SKM-1 treated with dmso at 0.1 percent for 144 hours (cell line): Measurements from ENCODE around the gene ITPRID1.
"Not testable (repeated sequence)": the region's sequence is repeated elsewhere in the genome, so short reads cannot be mapped to it uniquely, and the experiment has no call there.

ENCODE experiments used
- DNase-seq: peaks from one replicate; lab custom pipeline; 2025; ENCODE audit not compliant: unreplicated experiment; lab: John Stamatoyannopoulos, UW

Gene ITPRID1

GRCh38 chr7:31516680-31517502 is 3.0 kb downstream of the ITPRID1 start:
- DNase-seq = no peak

- DNase-seq = no peak
These were observed 3.6 kb downstream of the ITPRID1 start for GRCh38 chr7:31517513-31517912.

GRCh38 chr7:31518766-31519165 is 4.9 kb downstream of the ITPRID1 start:
- DNase-seq = no peak

DNA sequence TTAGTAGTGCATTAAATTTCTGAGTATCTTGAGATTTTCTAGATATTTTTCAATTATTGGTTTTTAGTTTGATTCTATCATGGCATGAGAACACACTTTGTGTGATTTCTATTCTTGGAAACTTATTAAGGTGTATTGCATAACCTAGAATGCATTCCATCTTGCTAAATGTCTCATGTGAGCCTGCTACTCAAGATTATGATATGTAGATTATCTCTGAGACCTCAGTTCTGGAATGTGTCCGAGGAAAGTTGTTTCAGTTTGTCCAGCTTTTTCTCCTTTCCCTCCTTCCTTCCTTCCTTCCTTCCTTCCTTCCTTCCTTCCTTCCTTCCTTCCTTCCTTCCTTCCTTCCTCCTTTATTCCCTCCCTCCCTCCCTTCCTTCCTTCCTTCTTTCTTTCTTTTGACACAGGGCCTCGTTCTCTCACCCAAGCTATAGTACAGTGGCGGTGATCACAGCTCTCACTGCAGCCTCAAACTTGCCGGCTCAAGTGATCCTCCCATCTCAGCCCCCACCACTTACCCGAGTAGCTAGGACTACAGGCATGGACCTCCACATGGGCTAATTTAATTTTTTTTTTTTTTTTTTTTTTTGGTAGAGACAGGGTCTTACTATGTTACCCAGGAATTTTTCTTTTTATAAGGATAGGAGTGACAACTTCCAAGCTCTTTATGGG is 7.6 kb downstream of the ITPRID1 start:
- DNase-seq = no peak

- no peak for DNase-seq
These were observed 13.0 kb downstream of the ITPRID1 start for GRCh38 chr7:31526864-31527263.

DNA sequence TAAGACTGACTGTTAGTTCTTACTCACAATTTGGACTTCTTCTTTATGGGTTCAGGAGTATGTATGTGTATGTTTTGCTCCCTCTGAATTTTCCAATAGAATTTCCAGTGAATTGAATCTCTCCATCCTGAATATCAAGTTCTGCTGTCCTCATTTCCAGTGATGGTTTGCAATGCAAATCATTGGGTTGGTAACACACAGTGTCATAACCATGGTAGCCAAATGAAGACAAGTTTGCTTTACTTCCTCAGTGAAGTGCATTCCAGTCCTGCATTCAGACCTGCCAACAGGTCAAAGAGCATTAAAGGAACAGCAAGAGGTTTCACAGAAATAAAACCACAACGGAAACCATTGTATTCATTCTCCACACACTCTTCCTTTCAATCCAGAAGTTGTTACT is 15.2 kb downstream of the ITPRID1 start:
- no peak for DNase-seq

DNA sequence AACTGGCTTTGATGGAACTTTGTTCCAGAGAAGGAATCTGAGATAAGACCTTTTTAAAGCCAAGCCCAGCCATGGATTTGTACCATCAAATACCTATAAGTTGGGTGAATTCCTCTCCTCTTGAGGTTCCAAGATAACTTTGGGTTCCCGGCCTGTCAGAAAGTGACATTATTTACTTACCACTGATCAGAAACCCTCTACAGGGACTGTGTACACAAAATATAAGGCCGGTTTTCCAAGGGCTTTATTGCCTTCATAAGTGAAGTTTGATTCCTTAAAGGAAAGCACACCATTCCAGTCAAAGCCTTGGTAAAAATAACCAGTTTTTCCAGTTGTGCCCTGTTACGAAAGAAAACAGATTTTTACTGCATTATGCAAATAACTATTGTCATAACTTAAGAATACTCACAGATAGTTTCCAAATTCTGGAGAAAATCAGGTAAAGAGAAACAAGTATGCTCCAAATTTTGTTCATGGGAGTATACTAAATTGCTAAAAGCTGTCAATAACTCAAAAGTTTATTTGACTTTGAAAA is 26.8 kb downstream of the ITPRID1 start:
- DNase-seq = not testable (repeated sequence)

DNA sequence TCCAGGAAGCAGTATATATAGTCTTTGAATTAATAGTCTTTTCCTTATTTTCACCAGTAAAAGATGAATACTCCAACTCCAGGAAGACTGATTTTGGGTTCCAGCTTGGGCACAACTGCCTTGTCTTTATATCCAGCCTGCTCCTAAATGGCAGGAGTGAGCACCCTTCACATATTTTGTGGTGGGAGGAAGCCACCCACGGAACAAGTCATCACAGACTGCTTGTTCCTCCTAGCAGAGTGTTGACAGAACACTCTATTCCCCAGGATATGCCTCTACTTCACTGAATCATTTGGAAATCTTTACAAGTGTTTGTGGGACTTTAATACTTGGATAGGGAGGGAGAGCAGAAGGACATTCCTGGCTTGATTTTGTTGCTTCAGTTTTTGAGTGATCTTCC is 31.7 kb downstream of the ITPRID1 start:
- DNase-seq = no peak

- no peak for DNase-seq
These were observed 35.7 kb downstream of the ITPRID1 start for GRCh38 chr7:31549611-31550010.

GRCh38 chr7:31550432-31550831 is 36.5 kb downstream of the ITPRID1 start:
- DNase-seq = no peak

DNA sequence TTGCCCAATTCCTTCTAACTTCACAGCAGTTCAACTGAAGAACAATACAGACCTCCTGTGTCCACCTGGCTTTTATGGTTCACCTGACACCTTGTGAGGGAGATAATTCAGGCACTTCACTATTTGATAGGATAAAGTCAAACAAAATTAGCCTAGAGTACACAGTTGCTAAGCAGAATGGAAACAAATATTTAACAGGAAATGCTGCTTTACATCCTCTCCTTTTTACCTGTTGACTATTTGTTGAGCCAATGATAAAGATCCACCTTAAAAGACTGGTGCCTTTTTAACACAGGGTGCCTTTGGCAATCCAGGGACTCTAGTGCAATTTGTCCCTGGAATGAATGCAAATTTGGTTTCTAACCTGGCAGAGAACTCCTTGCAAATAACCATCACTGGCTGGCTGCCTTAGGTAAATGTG is 39.8 kb downstream of the ITPRID1 start:
- DNase-seq = no peak

GRCh38 chr7:31562002-31562401 is 48.1 kb downstream of the ITPRID1 start:
- no peak for DNase-seq

- no peak for DNase-seq
These were observed 49.6 kb downstream of the ITPRID1 start for GRCh38 chr7:31563522-31563921.

GRCh38 chr7:31563951-31564350 is 50.1 kb downstream of the ITPRID1 start:
- no peak for DNase-seq

- no peak for DNase-seq
These were observed 50.8 kb downstream of the ITPRID1 start for GRCh38 chr7:31564661-31565060.

- no peak for DNase-seq
These were observed 55.6 kb downstream of the ITPRID1 start for GRCh38 chr7:31569528-31569927.

DNA sequence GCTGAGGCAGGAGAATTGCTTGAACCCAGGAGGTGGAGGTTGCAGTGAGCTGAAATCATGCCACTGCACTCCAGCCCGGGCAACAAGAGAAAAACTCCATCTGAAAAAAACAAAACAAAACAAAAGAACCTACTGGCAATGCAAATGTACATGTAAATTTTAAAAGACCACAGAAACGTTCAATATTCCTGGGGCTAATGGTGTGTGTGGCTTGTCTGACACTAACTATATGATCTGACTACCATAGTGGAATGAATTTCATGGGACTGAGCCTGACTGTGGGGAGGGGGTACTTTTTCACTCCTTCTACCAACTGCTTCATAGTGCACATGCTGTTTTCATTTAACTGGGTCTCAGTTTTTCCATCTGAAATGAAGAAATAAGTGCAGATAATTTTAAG is 69.6 kb downstream of the ITPRID1 start:
- DNase-seq = no peak

DNA sequence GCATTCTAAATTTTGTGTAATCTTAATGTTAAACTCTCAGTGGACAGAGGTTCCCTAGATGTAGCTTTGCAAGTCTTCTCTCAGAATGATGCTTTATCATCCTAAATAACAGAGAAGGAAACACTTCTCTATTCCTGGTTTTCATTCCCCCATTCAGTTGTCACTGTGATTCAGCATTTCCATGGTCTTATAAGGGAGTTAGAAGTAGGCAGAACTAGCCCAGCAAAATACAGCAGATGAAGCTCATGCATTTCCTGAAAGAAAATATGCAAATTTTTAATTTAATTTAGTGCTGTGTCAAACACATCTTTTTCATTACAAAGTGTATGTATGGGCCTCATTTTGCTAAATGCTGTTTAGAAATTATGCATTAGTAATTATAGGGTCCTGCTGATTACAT is 70.1 kb downstream of the ITPRID1 start:
- DNase-seq = no peak

- no peak for DNase-seq
These were observed 81.5 kb downstream of the ITPRID1 start for GRCh38 chr7:31595390-31595789.

DNA sequence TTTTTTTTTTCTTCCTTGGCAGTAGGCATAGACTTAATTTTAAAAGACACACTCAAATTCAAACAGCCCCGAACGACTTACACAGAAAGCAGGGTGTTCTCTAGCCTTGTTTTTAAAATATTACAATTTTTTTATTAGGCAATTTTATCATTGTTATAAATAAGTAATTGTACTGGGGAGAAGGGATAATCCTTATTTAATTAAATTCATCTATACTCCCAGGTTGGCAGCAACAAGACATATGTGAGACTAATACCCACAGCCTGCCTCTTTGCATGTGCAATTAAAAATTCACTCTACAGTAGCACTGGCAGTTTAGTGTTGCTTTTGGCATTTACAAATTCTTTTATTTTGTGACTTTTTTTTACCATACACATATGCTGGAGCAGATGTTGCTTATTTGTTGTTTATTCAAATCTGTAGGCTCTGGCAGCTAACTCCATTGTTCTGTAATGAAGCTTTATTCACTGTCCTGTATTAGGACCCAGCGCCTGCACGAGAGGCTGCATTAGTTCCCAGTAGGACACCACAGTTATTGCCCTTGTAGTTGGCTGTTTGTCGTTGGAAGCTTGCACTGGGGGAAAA is 88.2 kb downstream of the ITPRID1 start:
- no peak for DNase-seq

DNA sequence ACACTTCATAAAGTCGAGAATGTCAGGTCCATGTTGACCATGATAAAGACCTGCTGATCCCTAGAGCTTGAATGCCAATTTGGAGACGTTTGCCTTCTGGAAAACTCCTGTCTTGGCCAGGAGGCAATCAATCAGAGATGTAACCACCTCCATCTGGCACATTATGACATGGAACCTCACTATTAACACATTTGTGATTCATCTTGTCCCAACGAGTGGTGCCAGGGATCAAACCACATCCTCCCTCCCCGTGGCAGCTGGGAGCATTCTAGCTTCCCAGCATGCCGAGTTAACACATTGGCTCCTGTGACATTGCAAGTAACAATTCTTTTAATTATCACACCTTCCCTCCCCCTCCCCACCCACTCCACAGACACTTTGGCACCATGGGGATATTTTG is 89.2 kb downstream of the ITPRID1 start:
- DNase-seq = no peak

GRCh38 chr7:31613604-31614003 is 99.7 kb downstream of the ITPRID1 start:
- DNase-seq = no peak
